H1 (cell line): ENCODE data around the gene DTNB.

Source experiments
- CHD1 ChIP-seq: IDR thresholded peaks from 2 replicates; pipeline ENCODE4 v1.6.1; 2012; ENCODE audit warnings: low read depth, low read length, improper control_type of control experiment
- EZH2 ChIP-seq: fragments of 200-600 bp; sonication (generic); IDR thresholded peaks from 2 replicates; pipeline ENCODE4 v1.7.1; 2012; ENCODE audit warnings: low read depth, mild to moderate bottlenecking, moderate library complexity, low read length, inconsistent platforms; ENCODE audit not compliant: severe bottlenecking
- JUN ChIP-seq: IDR thresholded peaks from 2 replicates; pipeline ENCODE4 v1.6.1; 2011; ENCODE audit warnings: low read depth, mild to moderate bottlenecking, improper control_type of control experiment, low read length
- POLR2AphosphoS5 ChIP-seq: IDR thresholded peaks from 2 replicates; pipeline ENCODE4 v1.6.1; 2011; ENCODE audit warnings: low read depth, low read length
- RAD21 ChIP-seq, 2 experiments: IDR thresholded peaks in 1 of 2; conservative IDR thresholded peaks in 1 of 2; 2 replicates each; pipeline ENCODE4 v1.6.1; 2011; ENCODE audit warnings: low read depth in 2 of 2, low read length in 2 of 2, improper control_type of control experiment in 1 of 2, inconsistent platforms in 1 of 2, mild to moderate bottlenecking in 1 of 2, moderate library complexity in 1 of 2
- RXRA ChIP-seq: IDR thresholded peaks from 2 replicates; pipeline ENCODE4 v1.6.1; 2011; ENCODE audit warnings: low read depth, mild to moderate bottlenecking, low read length, moderate library complexity; ENCODE audit not compliant: insufficient read depth
- SIX5 ChIP-seq: IDR thresholded peaks from 2 replicates; pipeline ENCODE4 v1.6.1; 2011; ENCODE audit warnings: mild to moderate bottlenecking, low read depth, low read length
- TF ChIP-seq, protein P1 (sequence below), 3 experiments: IDR thresholded peaks; 1 replicate in 2 of 3; 2 replicates in 1 of 3; pipeline versions ENCODE4 v1.5.1 to v1.6.1; 2011; ENCODE audit warnings: low read length in 3 of 3, mild to moderate bottlenecking in 3 of 3, inconsistent platforms in 2 of 3, low read depth in 1 of 3, moderate library complexity in 1 of 3; ENCODE audit not compliant: insufficient read depth in 1 of 3; ENCODE audit errors: control extremely low read depth in 1 of 3

GRCh38 chr2:25414781-25415180, 258.6 kb downstream of the DTNB start:
- TF ChIP-seq, protein P1, sequence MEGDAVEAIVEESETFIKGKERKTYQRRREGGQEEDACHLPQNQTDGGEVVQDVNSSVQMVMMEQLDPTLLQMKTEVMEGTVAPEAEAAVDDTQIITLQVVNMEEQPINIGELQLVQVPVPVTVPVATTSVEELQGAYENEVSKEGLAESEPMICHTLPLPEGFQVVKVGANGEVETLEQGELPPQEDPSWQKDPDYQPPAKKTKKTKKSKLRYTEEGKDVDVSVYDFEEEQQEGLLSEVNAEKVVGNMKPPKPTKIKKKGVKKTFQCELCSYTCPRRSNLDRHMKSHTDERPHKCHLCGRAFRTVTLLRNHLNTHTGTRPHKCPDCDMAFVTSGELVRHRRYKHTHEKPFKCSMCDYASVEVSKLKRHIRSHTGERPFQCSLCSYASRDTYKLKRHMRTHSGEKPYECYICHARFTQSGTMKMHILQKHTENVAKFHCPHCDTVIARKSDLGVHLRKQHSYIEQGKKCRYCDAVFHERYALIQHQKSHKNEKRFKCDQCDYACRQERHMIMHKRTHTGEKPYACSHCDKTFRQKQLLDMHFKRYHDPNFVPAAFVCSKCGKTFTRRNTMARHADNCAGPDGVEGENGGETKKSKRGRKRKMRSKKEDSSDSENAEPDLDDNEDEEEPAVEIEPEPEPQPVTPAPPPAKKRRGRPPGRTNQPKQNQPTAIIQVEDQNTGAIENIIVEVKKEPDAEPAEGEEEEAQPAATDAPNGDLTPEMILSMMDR (IDR thresholded peaks at IDR 0.05; ENCODE audit: control extremely low read depth in 1 of 3, insufficient read depth in 1 of 3, low read depth in 1 of 3, low read length in 3 of 3): no peak
- TF ChIP-seq CHD1: no peak
- no peak for TF ChIP-seq RXRA
- no peak for TF ChIP-seq RAD21 (IDR thresholded peaks at IDR 0.05 in 1 of 2, conservative IDR thresholded peaks at IDR 0.05 in 1 of 2; ENCODE audit: low read depth in 2 of 2, low read length in 2 of 2)
- TF ChIP-seq EZH2: no peak
- no peak for TF ChIP-seq JUN
- no peak for TF ChIP-seq POLR2AphosphoS5
- no peak for TF ChIP-seq SIX5
